Posterior vena cava (tissue), 2 donors: ENCODE measurements around the gene SLC25A5. TPM values are rescaled to one million over a fixed set of nuclear protein-coding genes. Genes with fewer than 3 reads are reported as not detected.
"Not testable (repeated sequence)": the region's sequence is repeated elsewhere in the genome, so short reads cannot be mapped to it uniquely, and the experiment has no call there.

Experiments
- DNase-seq: peaks from one replicate; pipeline ENCODE4 v3.0.0-alpha.2; 2020; ENCODE audit warnings: low spot score
- intact Hi-C, 2 donors: fragments of 100-400 bp; cut with DNase I; formaldehyde crosslinking; loops; one replicate each; pipeline versions ENCODE4 v1.14.1 to v1.14.2; 2022 to 2023
- total RNA-seq, 2 donors: library from RNA; stranded (reverse); fragmentation: NEBNext Ultra II Directional; extraction: Animal tissue kit (Norgen Biotek cat#: 25700); gene quantifications; one replicate each; pipeline ENCODE4 v1.2.1, GENCODE V29; 2021
- donor health status: DM: yes; HTN: yes; CAD: no.
- donor health status: DM: yes; HTN: yes; CAD: no.

Gene SLC25A5
- total RNA-seq, 2 donors from 2014 or later = 134 to 150 TPM

GRCh38 chrX:119500061-119500800 is 32.0 kb downstream of the SLC25A5 start:
- peak; percentile 62 for DNase-seq
- intact Hi-C loops = no loop called here

GRCh38 chrX:119501511-119502148 is 33.4 kb downstream of the SLC25A5 start:
- intact Hi-C loops = no loop called here
- peak; percentile 31 for DNase-seq

GRCh38 chrX:119502727-119503483 is 34.7 kb downstream of the SLC25A5 start:
- intact Hi-C loops = no loop called here
- DNase-seq = peak; percentile 76

- DNase-seq = peak; percentile 83
Observed at GRCh38 chrX:119503484-119503861, 35.2 kb downstream of the SLC25A5 start.

GRCh38 chrX:119505145-119505544 is 36.9 kb downstream of the SLC25A5 start:
- DNase-seq = peak; percentile 54
- intact Hi-C loops = not testable (repeated sequence)

More at GRCh38 chrX:119503484-119503861, 35.2 kb downstream of the SLC25A5 start:
- intact Hi-C loops = no loop called here

GRCh38 chrX:119505945-119506344 is 37.7 kb downstream of the SLC25A5 start:
- no peak for DNase-seq
- intact Hi-C loops = no loop called here

GRCh38 chrX:119507206-119507605 is 39.0 kb downstream of the SLC25A5 start:
- DNase-seq = no peak
- intact Hi-C loops = no loop called here

GRCh38 chrX:119512146-119512800 is 44.0 kb downstream of the SLC25A5 start:
- DNase-seq = no peak
- intact Hi-C loops = no loop called here

- no peak for DNase-seq
- intact Hi-C loops = no loop called here
Observed at GRCh38 chrX:119516157-119516702, 48.0 kb downstream of the SLC25A5 start.

GRCh38 chrX:119518371-119518770 is 50.1 kb downstream of the SLC25A5 start:
- DNase-seq = no peak
- intact Hi-C loops = no loop called here

Other genes starting within 250 kb of the SLC25A5 start
- gene PGRMC1, start 232.2 kb upstream of the SLC25A5 start, total RNA-seq = 100 to 1,000 TPM in 1 of 2 donors, 10 to 100 TPM in 1; 96.4 to 126 TPM
- 10 to 100 TPM; 14.0 to 14.7 TPM for gene SLC25A43, start 69.1 kb upstream of the SLC25A5 start, total RNA-seq
- 10 to 100 TPM; 13.6 to 15.1 TPM for gene STEEP1, start 97.0 kb downstream of the SLC25A5 start, total RNA-seq
- gene UBE2A, start 106.1 kb downstream of the SLC25A5 start, total RNA-seq = 10 to 100 TPM; 46.6 to 56.7 TPM
- 1 to 10 TPM; 6.8 to 7.5 TPM for gene NKRF, start 138.0 kb downstream of the SLC25A5 start, total RNA-seq
- 10 to 100 TPM; 19.4 to 22.3 TPM for gene SEPTIN6, start 224.7 kb downstream of the SLC25A5 start, total RNA-seq